ENCODE data around the gene ATN1.
A peak's percentile ranks its signal among the peaks of the same experiment; 100 is the strongest.

The ATN1 gene

GRCh38 chr12:6928022-6928702 is 403 bp downstream of the ATN1 start:
- DNase-seq, result no peak

GRCh38 chr12:6928703-6929407 is 1.1 kb downstream of the ATN1 start:
- no peak for DNase-seq

GRCh38 chr12:6929466-6930452 is 2.0 kb downstream of the ATN1 start:
- no peak for DNase-seq

GRCh38 chr12:6932766-6933165 is 5.0 kb downstream of the ATN1 start:
- no peak for DNase-seq

GRCh38 chr12:6934110-6934509 is 6.4 kb downstream of the ATN1 start:
- DNase-seq, result no peak

- DNase-seq, result no peak
Observed at GRCh38 chr12:6935371-6936193, 7.8 kb downstream of the ATN1 start.

- no peak for DNase-seq
Observed at GRCh38 chr12:6936194-6936635, 8.5 kb downstream of the ATN1 start.

GRCh38 chr12:6936636-6937480 is 9.1 kb downstream of the ATN1 start:
- DNase-seq, result no peak

- peak; percentile 98 for DNase-seq
Observed at GRCh38 chr12:6937481-6938352, 10.0 kb downstream of the ATN1 start.

- DNase-seq, result no peak
Observed at GRCh38 chr12:6938353-6939190, 10.8 kb downstream of the ATN1 start.

- no peak for DNase-seq
Observed at GRCh38 chr12:6939191-6939540, 11.4 kb downstream of the ATN1 start.

- no peak for DNase-seq
Observed at GRCh38 chr12:6941267-6941666, 13.5 kb downstream of the ATN1 start.

- DNase-seq, result no peak
Observed at GRCh38 chr12:6941782-6942181, 14.0 kb downstream of the ATN1 start.

GRCh38 chr12:6942331-6942665 is 14.5 kb downstream of the ATN1 start:
- no peak for DNase-seq

- DNase-seq, result peak; percentile 90
Observed at GRCh38 chr12:6943389-6943721, 15.6 kb downstream of the ATN1 start.

GRCh38 chr12:6943722-6944380 is 16.1 kb downstream of the ATN1 start, which contains the start of the genes C12orf57 and RNU7-1:
TSS of gene C12orf57 (plus strand) at chr12:6944022. CDS start at chr12:6944122, 100 bp downstream.
TSS of gene RNU7-1 (plus strand) at chr12:6943816.
- DNase-seq, result peak; percentile 86

GRCh38 chr12:6944381-6945186 is 16.8 kb downstream of the ATN1 start:
- DNase-seq, result peak; percentile 95

- DNase-seq, result no peak
Observed at GRCh38 chr12:6945613-6946012, 17.9 kb downstream of the ATN1 start.
